ENCODE results near the gene DCUN1D3. TPM values are rescaled to one million over a fixed set of nuclear protein-coding genes. Genes with fewer than 3 reads are reported as not detected.
A peak's percentile ranks its signal among the peaks of the same experiment; 100 is the strongest.

The DCUN1D3 gene
- total and polyA plus RNA-seq, 2 experiments from 2014 or later = 15.0 to 40.3 TPM

DNA sequence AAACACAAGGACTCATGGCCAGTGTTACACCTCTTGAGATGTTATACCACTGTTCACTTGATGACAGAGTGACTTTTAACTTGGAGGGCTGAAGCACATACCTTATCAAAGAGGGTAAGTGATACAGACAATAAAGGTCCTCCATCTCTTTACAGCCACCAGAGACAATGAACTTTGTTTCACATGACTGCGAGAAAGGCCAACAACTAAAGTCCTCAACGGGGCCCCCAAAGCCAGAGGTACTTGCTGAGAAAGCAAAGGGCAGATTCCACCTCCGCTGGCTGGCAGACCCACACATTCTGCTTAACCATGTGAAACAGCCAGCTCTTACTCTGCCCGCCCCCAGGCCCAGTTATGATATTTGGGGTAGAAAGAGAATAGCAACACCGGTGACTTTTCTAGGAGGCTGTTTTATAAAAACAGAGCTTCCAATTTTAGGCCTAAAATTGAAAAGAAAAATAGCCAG is 21.4 kb downstream of the DCUN1D3 start:
- no peaks in the 10 kb centered on the region for H3K9me2 ChIP-seq (replicated peaks; ENCODE audit: insufficient read depth)
- H3K27me3 ChIP-seq = no peaks in the 10 kb centered on the region
- no peaks in the 10 kb centered on the region for H3K36me3 ChIP-seq (replicated peaks; ENCODE audit: insufficient read depth, low read depth)
- no peak overlapping the region for H2AFZ ChIP-seq
- 60% methylated on average over 5 of the region's 5 CpGs for WGBS (ENCODE audit: low lambda C conversion rate, missing lambda C conversion rate)
- peaks cover 53% of the 10 kb centered on the region for H3K4me1 ChIP-seq (ENCODE audit: insufficient read depth)
- peak; percentile 64 for DNase-seq (ENCODE audit: low spot score)
- TF ChIP-seq EZH2 (IDR thresholded peaks at IDR 0.05; ENCODE audit: borderline replicate concordance) = no peak
- no peak for TF ChIP-seq EZH2phosphoT487 (IDR thresholded peaks at IDR 0.05; ENCODE audit: low read depth, severe bottlenecking, unreplicated experiment)
- TF ChIP-seq, protein P1, sequence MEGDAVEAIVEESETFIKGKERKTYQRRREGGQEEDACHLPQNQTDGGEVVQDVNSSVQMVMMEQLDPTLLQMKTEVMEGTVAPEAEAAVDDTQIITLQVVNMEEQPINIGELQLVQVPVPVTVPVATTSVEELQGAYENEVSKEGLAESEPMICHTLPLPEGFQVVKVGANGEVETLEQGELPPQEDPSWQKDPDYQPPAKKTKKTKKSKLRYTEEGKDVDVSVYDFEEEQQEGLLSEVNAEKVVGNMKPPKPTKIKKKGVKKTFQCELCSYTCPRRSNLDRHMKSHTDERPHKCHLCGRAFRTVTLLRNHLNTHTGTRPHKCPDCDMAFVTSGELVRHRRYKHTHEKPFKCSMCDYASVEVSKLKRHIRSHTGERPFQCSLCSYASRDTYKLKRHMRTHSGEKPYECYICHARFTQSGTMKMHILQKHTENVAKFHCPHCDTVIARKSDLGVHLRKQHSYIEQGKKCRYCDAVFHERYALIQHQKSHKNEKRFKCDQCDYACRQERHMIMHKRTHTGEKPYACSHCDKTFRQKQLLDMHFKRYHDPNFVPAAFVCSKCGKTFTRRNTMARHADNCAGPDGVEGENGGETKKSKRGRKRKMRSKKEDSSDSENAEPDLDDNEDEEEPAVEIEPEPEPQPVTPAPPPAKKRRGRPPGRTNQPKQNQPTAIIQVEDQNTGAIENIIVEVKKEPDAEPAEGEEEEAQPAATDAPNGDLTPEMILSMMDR (IDR thresholded peaks at IDR 0.05; ENCODE audit: poor library complexity) = no peak
- H3K79me2 ChIP-seq = peaks cover 87% of the 10 kb centered on the region
- H3K27ac ChIP-seq = peak overlapping the region; percentile 84
- no peak overlapping the region for H3K4me3 ChIP-seq
- H3K4me2 ChIP-seq = peak overlapping the region; percentile 57
- peaks cover 20% of the 10 kb centered on the region for H4K20me1 ChIP-seq (ENCODE audit: insufficient read depth, poor library complexity, severe bottlenecking)
- no peaks in the 10 kb centered on the region for H3K9me3 ChIP-seq (ENCODE audit: low read depth)

DNA sequence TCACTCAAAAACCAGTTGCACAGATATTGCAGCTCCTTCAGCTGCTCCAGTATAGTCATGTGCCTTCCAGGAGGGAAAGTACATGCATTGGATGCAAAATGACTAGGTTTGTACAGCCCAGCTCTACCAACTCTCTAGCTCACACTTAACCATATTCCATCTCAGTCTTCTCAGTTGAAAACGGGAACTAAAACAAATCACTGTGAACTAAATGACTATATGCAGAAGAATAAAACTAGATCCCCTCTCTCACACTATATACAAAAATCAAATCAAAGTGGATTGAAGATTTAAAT is 24.9 kb downstream of the DCUN1D3 start:
- Histone ChIP-seq H3K4me3 (no peak overlapping the region), H3K79me2 (peaks cover 91% of the 10 kb centered on the region), H3K36me3 (replicated peaks; ENCODE audit: insufficient read depth, low read depth) (no peaks in the 10 kb centered on the region), H3K27me3 (no peaks in the 10 kb centered on the region), H3K4me2 (no peak overlapping the region), H3K4me1 (ENCODE audit: insufficient read depth) (peaks cover 56% of the 10 kb centered on the region), H4K20me1 (ENCODE audit: insufficient read depth, poor library complexity, severe bottlenecking) (peaks cover 39% of the 10 kb centered on the region), H3K27ac (no peak overlapping the region), H3K9me2 (replicated peaks; ENCODE audit: insufficient read depth) (no peaks in the 10 kb centered on the region), H3K9me3 (ENCODE audit: low read depth) (no peaks in the 10 kb centered on the region), H2AFZ (no peak overlapping the region)
- 95% methylated on average over 1 of the region's 1 CpG for WGBS (ENCODE audit: low lambda C conversion rate, missing lambda C conversion rate)
- no peak for DNase-seq (ENCODE audit: low spot score)
- TF ChIP-seq EZH2phosphoT487 (IDR thresholded peaks at IDR 0.05; ENCODE audit: low read depth, severe bottlenecking, unreplicated experiment) (no peak), EZH2 (IDR thresholded peaks at IDR 0.05; ENCODE audit: borderline replicate concordance) (no peak)
- TF ChIP-seq, protein P1 (IDR thresholded peaks at IDR 0.05; ENCODE audit: poor library complexity) = no peak

DNA sequence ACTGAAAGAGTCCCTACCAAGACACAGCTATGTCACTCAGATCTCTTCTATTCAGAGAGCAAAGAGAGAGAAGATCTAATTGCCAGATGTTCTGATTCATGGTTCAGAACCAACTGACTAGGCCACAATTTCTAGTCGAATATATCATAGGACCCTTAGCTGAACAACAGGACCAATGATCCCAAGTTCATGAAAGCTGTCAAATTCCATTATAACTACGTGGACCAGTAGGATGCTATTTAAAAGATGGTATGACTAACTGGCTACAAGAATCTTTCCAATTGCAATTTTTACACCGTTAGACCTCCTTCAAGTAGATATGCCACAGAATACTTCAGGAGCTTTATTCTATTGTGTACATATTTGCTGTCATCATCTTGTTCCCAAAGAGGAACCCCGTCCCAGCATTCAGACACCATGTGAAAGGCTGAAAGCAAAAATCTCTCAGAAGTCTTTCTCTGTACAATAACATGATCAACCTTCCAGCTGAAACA is 26.0 kb downstream of the DCUN1D3 start:
- peaks cover 47% of the 10 kb centered on the region for H3K4me1 ChIP-seq (ENCODE audit: insufficient read depth)
- DNase-seq (ENCODE audit: low spot score) = no peak
- peaks cover 95% of the 10 kb centered on the region for H3K79me2 ChIP-seq
- peak overlapping the region; percentile 45 for H3K27ac ChIP-seq
- H3K36me3 ChIP-seq (replicated peaks; ENCODE audit: insufficient read depth, low read depth) = no peaks in the 10 kb centered on the region
- TF ChIP-seq EZH2 (IDR thresholded peaks at IDR 0.05; ENCODE audit: borderline replicate concordance) (no peak), EZH2phosphoT487 (IDR thresholded peaks at IDR 0.05; ENCODE audit: low read depth, severe bottlenecking, unreplicated experiment) (no peak)
- TF ChIP-seq, protein P1 (IDR thresholded peaks at IDR 0.05; ENCODE audit: poor library complexity) = no peak
- 84% methylated on average over 4 of the region's 4 CpGs for WGBS (ENCODE audit: low lambda C conversion rate, missing lambda C conversion rate)
- no peaks in the 10 kb centered on the region for H3K9me3 ChIP-seq (ENCODE audit: low read depth)
- H3K9me2 ChIP-seq (replicated peaks; ENCODE audit: insufficient read depth) = no peaks in the 10 kb centered on the region
- no peak overlapping the region for H3K4me3 ChIP-seq
- H4K20me1 ChIP-seq (ENCODE audit: insufficient read depth, poor library complexity, severe bottlenecking) = peaks cover 49% of the 10 kb centered on the region
- peak overlapping the region; percentile 42 for H3K4me2 ChIP-seq
- H2AFZ ChIP-seq = no peak overlapping the region
- no peaks in the 10 kb centered on the region for H3K27me3 ChIP-seq

Data from hepatocyte (in vitro differentiated cells).